Measurements from ENCODE around the gene RHOA. TPM values are rescaled to one million over a fixed set of nuclear protein-coding genes. Genes with fewer than 3 reads are reported as not detected.

The RHOA gene
- total and polyA plus RNA-seq, 10 of the 15 experiments (the other 5 are each of a cell fraction or from before 2014, with no cell fraction given), result 246 to 1,049 (median 515) TPM

DNA sequence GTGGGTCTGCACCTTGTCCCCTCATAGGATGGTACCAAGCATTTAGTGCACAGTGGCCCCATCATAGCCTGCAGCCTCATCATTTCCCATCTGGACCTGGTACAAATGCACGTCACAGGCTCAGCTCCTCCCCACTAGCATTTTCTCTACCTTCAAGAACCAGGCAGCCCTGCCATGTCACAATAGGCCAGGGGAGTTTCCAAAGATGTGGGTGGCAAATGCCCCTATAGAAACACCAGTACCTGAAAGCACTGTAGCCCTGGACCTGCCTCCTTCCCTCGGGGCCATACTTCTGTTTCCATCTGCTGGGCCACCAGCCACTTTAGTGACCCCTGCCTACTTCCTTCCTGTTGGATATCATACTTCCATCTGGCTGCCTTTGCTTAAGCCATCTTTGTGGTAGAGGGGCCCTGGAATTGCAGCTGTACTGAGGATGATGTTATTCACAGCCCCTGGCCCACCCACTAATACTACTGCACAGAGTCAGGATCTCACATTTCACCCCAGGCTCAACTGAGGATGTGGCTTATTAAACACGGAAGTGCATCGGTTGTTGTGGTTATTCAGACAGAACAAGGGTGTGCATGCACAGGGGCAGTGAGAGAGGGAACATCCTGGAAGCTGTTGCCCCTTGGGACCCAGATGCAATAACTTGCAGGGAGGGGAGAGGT, 4.3 kb upstream of the RHOA start (continued):
- TF ChIP-seq, protein P1, sequence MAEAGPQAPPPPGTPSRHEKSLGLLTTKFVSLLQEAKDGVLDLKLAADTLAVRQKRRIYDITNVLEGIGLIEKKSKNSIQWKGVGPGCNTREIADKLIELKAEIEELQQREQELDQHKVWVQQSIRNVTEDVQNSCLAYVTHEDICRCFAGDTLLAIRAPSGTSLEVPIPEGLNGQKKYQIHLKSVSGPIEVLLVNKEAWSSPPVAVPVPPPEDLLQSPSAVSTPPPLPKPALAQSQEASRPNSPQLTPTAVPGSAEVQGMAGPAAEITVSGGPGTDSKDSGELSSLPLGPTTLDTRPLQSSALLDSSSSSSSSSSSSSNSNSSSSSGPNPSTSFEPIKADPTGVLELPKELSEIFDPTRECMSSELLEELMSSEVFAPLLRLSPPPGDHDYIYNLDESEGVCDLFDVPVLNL (IDR thresholded peaks at IDR 0.05; ENCODE audit: low read depth, low read length), result no peak
- TF ChIP-seq, protein P2, sequence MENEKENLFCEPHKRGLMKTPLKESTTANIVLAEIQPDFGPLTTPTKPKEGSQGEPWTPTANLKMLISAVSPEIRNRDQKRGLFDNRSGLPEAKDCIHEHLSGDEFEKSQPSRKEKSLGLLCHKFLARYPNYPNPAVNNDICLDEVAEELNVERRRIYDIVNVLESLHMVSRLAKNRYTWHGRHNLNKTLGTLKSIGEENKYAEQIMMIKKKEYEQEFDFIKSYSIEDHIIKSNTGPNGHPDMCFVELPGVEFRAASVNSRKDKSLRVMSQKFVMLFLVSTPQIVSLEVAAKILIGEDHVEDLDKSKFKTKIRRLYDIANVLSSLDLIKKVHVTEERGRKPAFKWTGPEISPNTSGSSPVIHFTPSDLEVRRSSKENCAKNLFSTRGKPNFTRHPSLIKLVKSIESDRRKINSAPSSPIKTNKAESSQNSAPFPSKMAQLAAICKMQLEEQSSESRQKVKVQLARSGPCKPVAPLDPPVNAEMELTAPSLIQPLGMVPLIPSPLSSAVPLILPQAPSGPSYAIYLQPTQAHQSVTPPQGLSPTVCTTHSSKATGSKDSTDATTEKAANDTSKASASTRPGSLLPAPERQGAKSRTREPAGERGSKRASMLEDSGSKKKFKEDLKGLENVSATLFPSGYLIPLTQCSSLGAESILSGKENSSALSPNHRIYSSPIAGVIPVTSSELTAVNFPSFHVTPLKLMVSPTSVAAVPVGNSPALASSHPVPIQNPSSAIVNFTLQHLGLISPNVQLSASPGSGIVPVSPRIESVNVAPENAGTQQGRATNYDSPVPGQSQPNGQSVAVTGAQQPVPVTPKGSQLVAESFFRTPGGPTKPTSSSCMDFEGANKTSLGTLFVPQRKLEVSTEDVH (IDR thresholded peaks at IDR 0.05; ENCODE audit: low read depth, partially characterized antibody), result peak; percentile 31
- no peak for TF ChIP-seq CHD1 (IDR thresholded peaks at IDR 0.05; ENCODE audit: low read depth, low read length)
- TF ChIP-seq IKZF2 (IDR thresholded peaks at IDR 0.05), result peak; percentile 64 to 75; a peak in 2 of 4 replicates
- TF ChIP-seq EGR1 (IDR thresholded peaks at IDR 0.05; ENCODE audit: borderline replicate concordance in 1 of 2, low read depth in 2 of 2, low read length in 2 of 2), result peak in 1 of 2 experiments; percentile 51; a peak in 1 of 3 replicates
- TF ChIP-seq MTA2 (IDR thresholded peaks at IDR 0.05; ENCODE audit: low read depth), result peak; percentile 15; the same call in 1 of the 2 replicates
- TF ChIP-seq, protein P3, sequence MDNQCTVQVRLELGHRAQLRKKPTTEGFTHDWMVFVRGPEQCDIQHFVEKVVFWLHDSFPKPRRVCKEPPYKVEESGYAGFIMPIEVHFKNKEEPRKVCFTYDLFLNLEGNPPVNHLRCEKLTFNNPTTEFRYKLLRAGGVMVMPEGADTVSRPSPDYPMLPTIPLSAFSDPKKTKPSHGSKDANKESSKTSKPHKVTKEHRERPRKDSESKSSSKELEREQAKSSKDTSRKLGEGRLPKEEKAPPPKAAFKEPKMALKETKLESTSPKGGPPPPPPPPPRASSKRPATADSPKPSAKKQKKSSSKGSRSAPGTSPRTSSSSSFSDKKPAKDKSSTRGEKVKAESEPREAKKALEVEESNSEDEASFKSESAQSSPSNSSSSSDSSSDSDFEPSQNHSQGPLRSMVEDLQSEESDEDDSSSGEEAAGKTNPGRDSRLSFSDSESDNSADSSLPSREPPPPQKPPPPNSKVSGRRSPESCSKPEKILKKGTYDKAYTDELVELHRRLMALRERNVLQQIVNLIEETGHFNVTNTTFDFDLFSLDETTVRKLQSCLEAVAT (IDR thresholded peaks at IDR 0.05), result peak; percentile 23; the same call in 1 of the 2 replicates
- 0 out of 2 replicates have a peak, but pooled peaks have one; percentile 44 for TF ChIP-seq NR2F1 (conservative IDR thresholded peaks at IDR 0.05)
- TF ChIP-seq NR2C1 (IDR thresholded peaks at IDR 0.05), result no peak
- peak; percentile 57 for TF ChIP-seq CREB1 (IDR thresholded peaks at IDR 0.05; ENCODE audit: low read depth)
- TF ChIP-seq, protein P4, sequence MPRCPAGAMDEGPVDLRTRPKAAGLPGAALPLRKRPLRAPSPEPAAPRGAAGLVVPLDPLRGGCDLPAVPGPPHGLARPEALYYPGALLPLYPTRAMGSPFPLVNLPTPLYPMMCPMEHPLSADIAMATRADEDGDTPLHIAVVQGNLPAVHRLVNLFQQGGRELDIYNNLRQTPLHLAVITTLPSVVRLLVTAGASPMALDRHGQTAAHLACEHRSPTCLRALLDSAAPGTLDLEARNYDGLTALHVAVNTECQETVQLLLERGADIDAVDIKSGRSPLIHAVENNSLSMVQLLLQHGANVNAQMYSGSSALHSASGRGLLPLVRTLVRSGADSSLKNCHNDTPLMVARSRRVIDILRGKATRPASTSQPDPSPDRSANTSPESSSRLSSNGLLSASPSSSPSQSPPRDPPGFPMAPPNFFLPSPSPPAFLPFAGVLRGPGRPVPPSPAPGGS (IDR thresholded peaks at IDR 0.05; ENCODE audit: borderline replicate concordance, insufficient read depth, low read depth, low read length, poor library complexity, severe bottlenecking), result no peak
- peak; percentile 83 for TF ChIP-seq MEF2B (IDR thresholded peaks at IDR 0.05; ENCODE audit: partially characterized antibody, poor library complexity, severe bottlenecking)
- TF ChIP-seq, protein P5, sequence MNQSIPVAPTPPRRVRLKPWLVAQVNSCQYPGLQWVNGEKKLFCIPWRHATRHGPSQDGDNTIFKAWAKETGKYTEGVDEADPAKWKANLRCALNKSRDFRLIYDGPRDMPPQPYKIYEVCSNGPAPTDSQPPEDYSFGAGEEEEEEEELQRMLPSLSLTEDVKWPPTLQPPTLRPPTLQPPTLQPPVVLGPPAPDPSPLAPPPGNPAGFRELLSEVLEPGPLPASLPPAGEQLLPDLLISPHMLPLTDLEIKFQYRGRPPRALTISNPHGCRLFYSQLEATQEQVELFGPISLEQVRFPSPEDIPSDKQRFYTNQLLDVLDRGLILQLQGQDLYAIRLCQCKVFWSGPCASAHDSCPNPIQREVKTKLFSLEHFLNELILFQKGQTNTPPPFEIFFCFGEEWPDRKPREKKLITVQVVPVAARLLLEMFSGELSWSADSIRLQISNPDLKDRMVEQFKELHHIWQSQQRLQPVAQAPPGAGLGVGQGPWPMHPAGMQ (IDR thresholded peaks at IDR 0.05; ENCODE audit: borderline replicate concordance), result no peak
